ENCODE data around the gene SEMA4B. TPM values are rescaled to one million over a fixed set of nuclear protein-coding genes. Genes with fewer than 3 reads are reported as not detected.

The SEMA4B gene
- total and polyA plus RNA-seq, 2 of the 8 experiments (the other 6 are each of a cell fraction or from before 2014, with no cell fraction given): 42.7 to 43.0 TPM

DNA sequence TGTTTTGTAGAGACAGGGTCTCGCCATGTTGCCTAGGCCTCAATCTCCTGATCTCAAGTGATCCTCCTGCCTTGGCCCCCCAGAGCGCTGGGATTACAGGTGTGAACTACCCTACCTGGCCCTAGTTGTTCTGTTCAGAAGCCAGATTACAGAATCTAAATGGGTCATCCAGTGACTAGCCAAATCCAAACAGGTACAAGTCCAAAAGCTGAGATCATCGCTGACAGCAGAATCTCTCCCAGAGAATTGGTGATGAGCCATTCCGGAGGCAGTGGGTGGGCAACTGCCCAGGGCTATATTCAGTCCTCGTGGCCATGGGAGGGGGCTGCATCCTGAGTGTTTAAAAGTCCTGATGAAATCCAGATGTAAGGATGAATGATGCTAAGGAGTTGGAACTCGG lies 47.5 kb upstream of the SEMA4B start:
- 0 out of 2 replicates have a peak overlapping the region, but pooled peaks have one; percentile 80 for H2BK20ac ChIP-seq (ENCODE audit: low read length)
- H3K23me2 ChIP-seq (ENCODE audit: low read depth, low read length): peaks cover 3% of the 10 kb centered on the region; the same call in 1 of the 2 replicates
- H3K14ac ChIP-seq (ENCODE audit: insufficient read length): no peak overlapping the region
- no peak overlapping the region for H3K4me3 ChIP-seq (ENCODE audit: extremely low read depth in 1 of 4, insufficient read depth in 2 of 4, low read depth in 3 of 4, low read length in 4 of 4)
- H4K91ac ChIP-seq (replicated peaks; ENCODE audit: insufficient read length, low read length): no peak overlapping the region
- H3K79me2 ChIP-seq (ENCODE audit: control insufficient read depth in 1 of 2, insufficient read depth in 2 of 2, low read length in 2 of 2): no peaks in the 10 kb centered on the region
- no peak overlapping the region for H3K9ac ChIP-seq (replicated peaks in 1 of 4; ENCODE audit: extremely low read depth in 1 of 4, low read depth in 3 of 4, low read length in 3 of 4)
- ChIA-PET POLR2A (ENCODE audit: partially characterized antibody) (interaction anchor here (3.3 kb wide), 1 partner anchor 48 kb away, joined by 12 read pairs; the partner anchor contains the start of gene SEMA4B), CTCF (ENCODE audit: partially characterized antibody) (interaction anchor here (0.9 to 3.9 kb wide), 5 partner anchors 8 to 68 kb away, joined by 3 to 35 read pairs (median 3); no protein-coding TSS in a partner anchor)
- peak overlapping the region; percentile 50; the same call in 1 of the 2 replicates for H2BK12ac ChIP-seq (ENCODE audit: low read depth, low read length)
- H3K4me1 ChIP-seq (replicated peaks in 1 of 4; ENCODE audit: control insufficient read depth in 3 of 4, insufficient read depth in 4 of 4, low read length in 3 of 4): peaks cover 5 to 14% (median 8%) of the 10 kb centered on the region in 4 experiments
- WGBS, 2 experiments (ENCODE audit: extremely low coverage in 1 of 2, insufficient coverage in 1 of 2, insufficient read length in 1 of 2, insufficient replicate concordance in 2 of 2, low coverage in 1 of 2, low lambda C conversion rate in 2 of 2, missing lambda C conversion rate in 1 of 2): 94% methylated on average over 6 of the region's 6 CpGs; no CpG with 5 or more reads in 1 of the 2 experiments
- H3K4me2 ChIP-seq (ENCODE audit: insufficient read depth in 1 of 2, low read depth in 2 of 2, low read length in 2 of 2): no peak overlapping the region
- H3K27me3 ChIP-seq (replicated peaks in 1 of 4; ENCODE audit: control insufficient read depth in 3 of 4, extremely low read depth in 1 of 4, insufficient read depth in 3 of 4, low read length in 3 of 4): no peaks in the 10 kb centered on the region; a peak in 1 of 7 replicates
- DNase-seq (ENCODE audit: low read depth in 1 of 2, low spot score in 2 of 2) (no peak), FAIRE-seq (no peak)
- no peak overlapping the region for H3K23ac ChIP-seq (ENCODE audit: insufficient read length)
- H2AFZ ChIP-seq (ENCODE audit: low read length): no peak overlapping the region
- H4K5ac ChIP-seq (ENCODE audit: insufficient read length, low read depth, low read length): no peak overlapping the region
- H3K27ac ChIP-seq (ENCODE audit: low read depth, low read length): no peak overlapping the region
- peak overlapping the region; percentile 60; the same call in 1 of the 2 replicates for H3K18ac ChIP-seq (ENCODE audit: extremely low read depth, low read length)
- no peak overlapping the region for H3K4ac ChIP-seq (replicated peaks; ENCODE audit: insufficient read length, low read depth, low read length)
- H3K36me3 ChIP-seq (ENCODE audit: control insufficient read depth in 2 of 4, insufficient read depth in 4 of 4, low read length in 3 of 4): no peaks in the 10 kb centered on the region
- H2BK15ac ChIP-seq (ENCODE audit: low read length): no peak overlapping the region
- H3K79me1 ChIP-seq (ENCODE audit: low read depth, low read length): no peaks in the 10 kb centered on the region
- H3K56ac ChIP-seq (replicated peaks; ENCODE audit: insufficient read length, low read depth, low read length): no peak overlapping the region
- no peak overlapping the region for H4K8ac ChIP-seq (ENCODE audit: extremely low read depth, insufficient read depth, low read length)
- no peak overlapping the region for H2BK120ac ChIP-seq (replicated peaks; ENCODE audit: low read depth, low read length)
- no peak overlapping the region for H2BK5ac ChIP-seq (ENCODE audit: low read depth, low read length)
- peak overlapping the region; percentile 76; the same call in 1 of the 2 replicates for H2AK5ac ChIP-seq (ENCODE audit: low read depth, low read length)
- no peaks in the 10 kb centered on the region for H3K9me3 ChIP-seq (ENCODE audit: insufficient read depth in 2 of 2, low read depth in 1 of 2, low read length in 1 of 2)
- H4K20me1 ChIP-seq (replicated peaks in 1 of 2; ENCODE audit: control insufficient read depth in 1 of 2, insufficient read depth in 2 of 2, low read length in 2 of 2): no peaks in the 10 kb centered on the region
- TF ChIP-seq BACH1 (IDR thresholded peaks at IDR 0.05; ENCODE audit: low read length): no peak
- no peak for TF ChIP-seq TBP (IDR thresholded peaks at IDR 0.05; ENCODE audit: low read depth, low read length)
- TF ChIP-seq GTF2F1 (IDR thresholded peaks at IDR 0.05; ENCODE audit: borderline replicate concordance, low read depth, low read length): no peak
- TF ChIP-seq CREB1 (IDR thresholded peaks at IDR 0.05): no peak
- TF ChIP-seq CBX5 (IDR thresholded peaks at IDR 0.05; ENCODE audit: low read depth, low read length): no peak
- no peak for TF ChIP-seq EP300 (IDR thresholded peaks at IDR 0.05; ENCODE audit: borderline replicate concordance in 1 of 2, low read depth in 2 of 2, low read length in 2 of 2)
